T47D (cell line): ENCODE results near the gene PHF13.

Experiments used
- DNase-seq, 2 experiments: peaks; one replicate each; pipeline versions ENCODE4 v3.0.0 to v3.0.0-alpha.2; 2011 to 2012; ENCODE audit warnings: low read depth in 1 of 2, low spot score in 1 of 2
- JUND ChIP-seq: IDR thresholded peaks from 2 replicates; pipeline ENCODE4 v1.6.1; 2012; ENCODE audit warnings: low read depth
- in situ Hi-C: cut with HindIII; loops from 2 replicates; pipeline ENCODE4 v1.10.0; 2016; ENCODE audit warnings: low sequenced_read_pairs, low pct_unique_long_range_greater_than_20kb

The PHF13 gene

GRCh38 chr1:6600410-6601048 lies 13.0 kb upstream of the PHF13 start:
- in situ Hi-C loops, result no loop called here
- DNase-seq, result no peak
- no peak for TF ChIP-seq JUND

- in situ Hi-C loops, result no loop called here
- DNase-seq, result peak; percentile 59 to 72
Observed at GRCh38 chr1:6601049-6601922, 12.2 kb upstream of the PHF13 start.

GRCh38 chr1:6601923-6602668 lies 11.4 kb upstream of the PHF13 start:
- in situ Hi-C loops, result no loop called here
- no peak for DNase-seq
- no peak for TF ChIP-seq JUND

More at GRCh38 chr1:6601049-6601922, 12.2 kb upstream of the PHF13 start:
- TF ChIP-seq JUND, result no peak

GRCh38 chr1:6602669-6603237 lies 10.8 kb upstream of the PHF13 start, which contains the start of gene KLHL21:
KLHL21 (minus strand) TSS chr1:6602869; CDS start chr1:6602817, 52 bp downstream.
- peak; percentile 66 to 90 for DNase-seq
- TF ChIP-seq JUND, result no peak
- in situ Hi-C loops, result no loop called here

- DNase-seq, result peak in 1 of 2 experiments; percentile 51
- no peak for TF ChIP-seq JUND
- in situ Hi-C loops, result no loop called here
Observed at GRCh38 chr1:6603238-6603914, 10.2 kb upstream of the PHF13 start.

GRCh38 chr1:6603915-6604558 lies 9.5 kb upstream of the PHF13 start:
- in situ Hi-C loops, result no loop called here
- peak in 1 of 2 experiments; percentile 63 for DNase-seq

GRCh38 chr1:6612641-6613360 lies 730 bp upstream of the PHF13 start:
- DNase-seq, result peak; percentile 55 to 73
- TF ChIP-seq JUND, result no peak
- in situ Hi-C loops, result no loop called here

More at GRCh38 chr1:6603915-6604558, 9.5 kb upstream of the PHF13 start:
- no peak for TF ChIP-seq JUND

GRCh38 chr1:6614019-6614928 lies 743 bp downstream of the PHF13 start:
- no peak for TF ChIP-seq JUND
- DNase-seq, result peak in 1 of 2 experiments; percentile 37
- in situ Hi-C loops, result no loop called here

- TF ChIP-seq JUND, result no peak
- in situ Hi-C loops, result no loop called here
- no peak for DNase-seq
Observed at GRCh38 chr1:6614929-6615785, 1.6 kb downstream of the PHF13 start.
